GM21447 (cell line): Measurements from ENCODE around the gene HLF.
A peak's percentile ranks its signal among the peaks of the same experiment; 100 is the strongest.

Experiments
- ATAC-seq: cut with Tn5 transposase; IDR thresholded peaks from one replicate; pipeline ENCODE4 v1.9.1; 2021; ENCODE audit not compliant: unreplicated experiment

The HLF gene

DNA sequence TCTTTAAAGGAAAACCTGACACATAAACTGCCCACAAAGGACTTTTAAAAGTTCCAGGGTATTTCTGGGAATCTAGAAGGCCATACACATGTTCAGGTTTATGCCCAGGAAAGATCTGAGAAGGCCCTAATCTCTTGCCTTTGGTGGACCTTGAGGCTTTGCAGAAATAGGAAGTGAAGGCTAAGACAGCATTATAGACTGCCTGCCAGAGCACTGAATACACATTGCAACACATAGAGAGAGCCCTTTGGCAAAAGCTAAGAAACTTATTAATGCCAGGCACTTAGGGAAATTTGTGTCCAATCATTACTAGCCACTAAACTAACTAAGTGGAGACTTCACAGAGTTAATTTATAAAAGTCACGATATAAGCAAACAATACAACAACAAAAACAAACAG lies 86.5 kb downstream of the HLF start:
- no peak for ATAC-seq

- ATAC-seq = no peak
Observed at GRCh38 chr17:55354010-55354409, 89.2 kb downstream of the HLF start.

- no peak for ATAC-seq
Observed at GRCh38 chr17:55354941-55355340, 90.2 kb downstream of the HLF start.

GRCh38 chr17:55356434-55357328 lies 91.9 kb downstream of the HLF start:
- peak; percentile 89 for ATAC-seq

GRCh38 chr17:55360971-55361370 lies 96.2 kb downstream of the HLF start:
- no peak for ATAC-seq

DNA sequence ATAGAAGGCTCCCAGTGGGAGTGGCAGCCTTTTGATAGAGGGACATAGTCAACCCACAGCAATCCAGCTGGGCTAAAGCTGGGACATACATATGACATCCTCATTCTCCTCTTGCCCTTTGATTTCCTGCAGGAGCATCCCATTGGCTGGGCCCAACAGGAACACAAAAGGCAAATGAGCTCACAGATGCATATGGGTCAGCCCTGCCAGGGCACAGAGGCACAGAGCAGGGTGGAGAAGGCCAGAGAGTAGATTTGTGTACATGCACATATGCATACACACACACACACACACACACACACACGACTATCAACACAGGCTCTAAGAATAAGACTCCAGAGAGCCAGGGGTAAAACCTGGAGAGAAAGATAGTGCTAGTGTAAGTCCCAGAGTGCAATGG lies 98.3 kb downstream of the HLF start:
- no peak for ATAC-seq

- ATAC-seq = no peak
Observed at GRCh38 chr17:55366020-55366481, 101.3 kb downstream of the HLF start.

- no peak for ATAC-seq
Observed at GRCh38 chr17:55368706-55369105, 103.9 kb downstream of the HLF start.
